SK-N-MC (cell line): ENCODE data around the gene ANO3.

Experiments
- EZH2 ChIP-seq: fragments of 200-600 bp; sonication (generic); IDR thresholded peaks from one replicate; pipeline ENCODE4 v1.6.1; 2017; ENCODE audit warnings: antibody characterized with exemption
- POLR2AphosphoS5 ChIP-seq: IDR thresholded peaks from 2 replicates; pipeline ENCODE4 v1.6.1; 2012; ENCODE audit warnings: mild to moderate bottlenecking, low read depth, low read length, borderline replicate concordance

- no peak for TF ChIP-seq EZH2
- TF ChIP-seq POLR2AphosphoS5 = no peak
These were observed 86.5 kb downstream of the ANO3 start for GRCh38 chr11:26418386-26418912.
